IPS DF 4.7 (cell line): Measurements from ENCODE around the gene SH3PXD2A.
"Not testable (repeated sequence)": the region's sequence is repeated elsewhere in the genome, so short reads cannot be mapped to it uniquely, and the experiment has no call there.

Experiments
- DNase-seq: peaks from one replicate; pipeline ENCODE4 v3.0.0-alpha.2; 2013; ENCODE audit warnings: low spot score; ENCODE audit errors: extremely low read depth

SH3PXD2A gene

GRCh38 chr10:103792547-103792946, 62.8 kb downstream of the SH3PXD2A start:
- DNase-seq = no peak

- DNase-seq = no peak
Observed at GRCh38 chr10:103791858-103792257, 63.5 kb downstream of the SH3PXD2A start.

- no peak for DNase-seq
Observed at GRCh38 chr10:103791291-103791690, 64.1 kb downstream of the SH3PXD2A start.

- DNase-seq = no peak
Observed at GRCh38 chr10:103790580-103790979, 64.8 kb downstream of the SH3PXD2A start.

GRCh38 chr10:103789771-103790201, 65.6 kb downstream of the SH3PXD2A start:
- DNase-seq = no peak

GRCh38 chr10:103789161-103789560, 66.2 kb downstream of the SH3PXD2A start:
- DNase-seq = no peak

- no peak for DNase-seq
Observed at GRCh38 chr10:103787331-103787730, 68.0 kb downstream of the SH3PXD2A start.

GRCh38 chr10:103786020-103786419, 69.4 kb downstream of the SH3PXD2A start:
- no peak for DNase-seq

GRCh38 chr10:103784723-103785418, 70.5 kb downstream of the SH3PXD2A start:
- DNase-seq = no peak

- DNase-seq = no peak
Observed at GRCh38 chr10:103784089-103784488, 71.3 kb downstream of the SH3PXD2A start.

- DNase-seq = no peak
Observed at GRCh38 chr10:103783681-103784080, 71.7 kb downstream of the SH3PXD2A start.

GRCh38 chr10:103781329-103782061, 73.9 kb downstream of the SH3PXD2A start:
- DNase-seq = no peak

GRCh38 chr10:103780242-103781149, 74.9 kb downstream of the SH3PXD2A start:
- DNase-seq = no peak

GRCh38 chr10:103778358-103779139, 76.8 kb downstream of the SH3PXD2A start:
- no peak for DNase-seq

GRCh38 chr10:103776878-103777591, 78.3 kb downstream of the SH3PXD2A start:
- DNase-seq = no peak

GRCh38 chr10:103775776-103776175, 79.6 kb downstream of the SH3PXD2A start:
- no peak for DNase-seq

GRCh38 chr10:103772846-103773245, 82.5 kb downstream of the SH3PXD2A start:
- not testable (repeated sequence) for DNase-seq

GRCh38 chr10:103772096-103772845, 83.1 kb downstream of the SH3PXD2A start:
- no peak for DNase-seq

- no peak for DNase-seq
Observed at GRCh38 chr10:103770139-103770538, 85.2 kb downstream of the SH3PXD2A start.

- no peak for DNase-seq
Observed at GRCh38 chr10:103769176-103769575, 86.2 kb downstream of the SH3PXD2A start.
